NB4 (cell line): Measurements from ENCODE around the gene S100A2.

ENCODE experiments used
- CTCF ChIP-seq: IDR thresholded peaks from one replicate; pipeline ENCODE4 v1.5.1; 2012; ENCODE audit warnings: low read depth, low read length
- MAX ChIP-seq: IDR thresholded peaks from 2 replicates; pipeline ENCODE4 v1.6.1; 2011; ENCODE audit warnings: low read depth, low read length
- MYC ChIP-seq: IDR thresholded peaks from 2 replicates; pipeline ENCODE4 v1.6.1; 2011; ENCODE audit warnings: low read depth, low read length
- POLR2A ChIP-seq: IDR thresholded peaks from 2 replicates; pipeline ENCODE4 v1.6.1; 2011; ENCODE audit warnings: mild to moderate bottlenecking; ENCODE audit not compliant: insufficient read length; ENCODE audit errors: extremely low read depth

- TF ChIP-seq MAX (no peak), CTCF (no peak), POLR2A (no peak), MYC (no peak)
Measured at GRCh38 chr1:153588482-153588881, 22.8 kb upstream of the S100A2 start.
